Measurements from ENCODE around the gene LINGO4.

DNA sequence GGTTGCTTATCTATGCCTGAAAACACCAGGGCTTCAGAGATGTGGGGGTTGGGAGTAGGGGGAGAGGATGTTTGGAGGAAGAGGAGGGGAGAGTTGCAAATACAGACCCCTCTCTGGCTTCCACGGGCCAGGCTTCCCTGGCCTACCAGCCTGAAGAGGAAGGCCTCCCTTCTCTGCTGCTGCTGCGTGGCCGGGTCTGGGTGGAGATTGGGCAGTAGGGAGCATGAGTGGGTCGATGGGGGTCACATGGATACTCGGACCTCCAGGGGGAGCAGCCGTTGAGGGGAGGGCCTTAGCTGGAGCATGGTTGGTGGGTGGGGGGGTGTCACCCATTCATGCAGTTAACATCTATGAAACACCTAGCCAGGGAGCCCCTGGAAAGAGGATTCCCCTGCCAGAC is 24.8 kb upstream of the LINGO4 start:
- TF ChIP-seq, protein P1, sequence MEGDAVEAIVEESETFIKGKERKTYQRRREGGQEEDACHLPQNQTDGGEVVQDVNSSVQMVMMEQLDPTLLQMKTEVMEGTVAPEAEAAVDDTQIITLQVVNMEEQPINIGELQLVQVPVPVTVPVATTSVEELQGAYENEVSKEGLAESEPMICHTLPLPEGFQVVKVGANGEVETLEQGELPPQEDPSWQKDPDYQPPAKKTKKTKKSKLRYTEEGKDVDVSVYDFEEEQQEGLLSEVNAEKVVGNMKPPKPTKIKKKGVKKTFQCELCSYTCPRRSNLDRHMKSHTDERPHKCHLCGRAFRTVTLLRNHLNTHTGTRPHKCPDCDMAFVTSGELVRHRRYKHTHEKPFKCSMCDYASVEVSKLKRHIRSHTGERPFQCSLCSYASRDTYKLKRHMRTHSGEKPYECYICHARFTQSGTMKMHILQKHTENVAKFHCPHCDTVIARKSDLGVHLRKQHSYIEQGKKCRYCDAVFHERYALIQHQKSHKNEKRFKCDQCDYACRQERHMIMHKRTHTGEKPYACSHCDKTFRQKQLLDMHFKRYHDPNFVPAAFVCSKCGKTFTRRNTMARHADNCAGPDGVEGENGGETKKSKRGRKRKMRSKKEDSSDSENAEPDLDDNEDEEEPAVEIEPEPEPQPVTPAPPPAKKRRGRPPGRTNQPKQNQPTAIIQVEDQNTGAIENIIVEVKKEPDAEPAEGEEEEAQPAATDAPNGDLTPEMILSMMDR (IDR thresholded peaks at IDR 0.05), result no peak
- TF ChIP-seq POLR2A (IDR thresholded peaks at IDR 0.05), result no peak
